HepG2 (cell line): ENCODE results near the gene ZBTB44. TPM values are rescaled to one million over a fixed set of nuclear protein-coding genes. Genes with fewer than 3 reads are reported as not detected.

Experiments used
- ATAC-seq: fragments of 200-7000 bp; cut with Tn5 transposase; 3 replicates; pipeline ENCODE4 v1.9.1; 2020; ENCODE audit warnings: mild to moderate bottlenecking, moderate library complexity
- BruUV-seq: library from RNA; stranded (reverse); fragments of 400-500 nt; replicated peaks from 2 replicates; lab custom pipeline; 2021; lab: Mats Ljungman, UMichigan
- CTCF ChIA-PET: fragments of 300-600 bp; formaldehyde crosslinking; extraction: SDS; loops from one replicate; lab custom pipeline; 2021; ENCODE audit warnings: low total read pairs, inconsistent platforms, low intra/inter-chr PET ratio; lab: Yijun Ruan, JAX
- POLR2A ChIA-PET: fragments of 350-600 bp; sonication (Branson Sonifier 250); formaldehyde crosslinking; loops from one replicate; lab custom pipeline; 2020; ENCODE audit warnings: antibody characterized with exemption, inconsistent platforms; lab: Yijun Ruan, JAX
- DNase-seq: peaks from one replicate; pipeline ENCODE4 v3.0.0-alpha.2; 2015; ENCODE audit warnings: low spot score
- FAIRE-seq: peaks from 3 replicates; lab custom pipeline; 2011; peaks lifted over from hg19 to GRCh38; lab: Jason Lieb, UNC
- H2AFZ ChIP-seq: one replicate; pipeline ENCODE4 v1.6.1; 2011; ENCODE audit warnings: low read length, inconsistent platforms
- H3K27ac ChIP-seq: fragments of 300-600 bp; 3 replicates; pipeline ENCODE4 v1.8.0; 2011; ENCODE audit warnings: mixed run types, mild to moderate bottlenecking, mixed read lengths, low read length, inconsistent platforms; ENCODE audit not compliant: insufficient read depth; ENCODE audit errors: extremely low read length
- H3K27me3 ChIP-seq, 2 experiments: fragments of 200-600 bp in 1 of 2; 2 replicates in 1 of 2; 3 replicates in 1 of 2; pipeline versions ENCODE4 v1.6.0 to v1.8.0; 2011; ENCODE audit warnings: low read length in 2 of 2, mild to moderate bottlenecking in 2 of 2, moderate library complexity in 2 of 2, inconsistent platforms in 1 of 2; ENCODE audit not compliant: insufficient read depth in 2 of 2, control insufficient read depth in 1 of 2
- H3K36me3 ChIP-seq, 2 experiments: fragments of 200-600 bp in 1 of 2; replicated peaks in 1 of 2; 2 replicates in 1 of 2; 3 replicates in 1 of 2; pipeline versions ENCODE4 v1.5.1 to v1.8.0; 2011; ENCODE audit warnings: low read length in 2 of 2, inconsistent platforms in 1 of 2; ENCODE audit not compliant: insufficient read depth in 2 of 2, control insufficient read depth in 1 of 2
- H3K4me1 ChIP-seq: 2 replicates; pipeline ENCODE4 v1.5.1; 2012; ENCODE audit warnings: low read length, inconsistent platforms; ENCODE audit not compliant: insufficient read depth
- H3K4me2 ChIP-seq: 2 replicates; pipeline ENCODE4 v1.6.0; 2011; ENCODE audit warnings: low read depth, low read length, inconsistent platforms
- H3K4me3 ChIP-seq, 3 experiments: fragments of 200-600 bp in 1 of 3; sonication (generic), shearing (Covaris generic) in 1 of 3; replicated peaks in 1 of 3; 2 replicates each; pipeline ENCODE4 v1.5.1; 2011 to 2016; ENCODE audit warnings: low read length in 3 of 3, inconsistent platforms in 2 of 3, low read depth in 2 of 3, mild to moderate bottlenecking in 2 of 3, control low read depth in 1 of 3, mixed read lengths in 1 of 3; ENCODE audit not compliant: insufficient read depth in 1 of 3
- H3K79me2 ChIP-seq: one replicate; pipeline ENCODE4 v1.6.1; 2011; ENCODE audit warnings: low read length, inconsistent platforms; ENCODE audit not compliant: insufficient read depth
- H3K9ac ChIP-seq: 2 replicates; pipeline ENCODE4 v1.6.0; 2011; ENCODE audit warnings: mild to moderate bottlenecking, low read depth, low read length, inconsistent platforms; ENCODE audit not compliant: insufficient read depth
- H3K9me3 ChIP-seq: 2 replicates; pipeline ENCODE4 v1.5.1; 2012; ENCODE audit warnings: mild to moderate bottlenecking, low read length
- H4K20me1 ChIP-seq: 2 replicates; pipeline ENCODE4 v1.6.0; 2011; ENCODE audit warnings: inconsistent platforms, mild to moderate bottlenecking, low read length, moderate library complexity; ENCODE audit not compliant: insufficient read depth
- ETV5 ChIP-seq: IDR thresholded peaks from 2 replicates; pipeline ENCODE4 v1.6.1; 2018; ENCODE audit warnings: missing biosample characterization, missing genetic modification reagents, inconsistent platforms, borderline replicate concordance
- MXI1 ChIP-seq: IDR thresholded peaks from 3 replicates; pipeline ENCODE4 v1.6.1; 2012; ENCODE audit warnings: low read depth, low read length, inconsistent platforms, borderline replicate concordance
- RBAK ChIP-seq: sonication (generic); formaldehyde crosslinking; IDR thresholded peaks from 2 replicates; pipeline ENCODE4 v1.5.1; 2020; ENCODE audit warnings: mild to moderate bottlenecking, missing genetic modification reagents
- ZFX ChIP-seq: sonication (generic); formaldehyde crosslinking; IDR thresholded peaks from 2 replicates; pipeline ENCODE4 v1.4.0; 2020; ENCODE audit warnings: mild to moderate bottlenecking, low read depth, missing genetic modification reagents, moderate library complexity
- ZNF121 ChIP-seq: sonication (generic); formaldehyde crosslinking; IDR thresholded peaks from 2 replicates; pipeline ENCODE4 v1.5.0; 2020; ENCODE audit warnings: mild to moderate bottlenecking, missing genetic modification reagents
- ZNF136 ChIP-seq: sonication (generic); formaldehyde crosslinking; IDR thresholded peaks from 2 replicates; pipeline ENCODE4 v1.8.1; 2022; ENCODE audit warnings: low read depth, mild to moderate bottlenecking, moderate library complexity, missing genetic modification reagents
- ZNF530 ChIP-seq: sonication (generic); formaldehyde crosslinking; IDR thresholded peaks from 2 replicates; pipeline ENCODE4 v1.5.0; 2020; ENCODE audit warnings: low read depth, mild to moderate bottlenecking, missing genetic modification reagents
- ZNF616 ChIP-seq: sonication (generic); formaldehyde crosslinking; IDR thresholded peaks from 2 replicates; pipeline ENCODE4 v1.5.0; 2020; ENCODE audit warnings: low read depth, mild to moderate bottlenecking, missing genetic modification reagents
- WGBS: methylation state at CpG from one replicate; pipeline ENCODE4 v1.1.6; 2017; ENCODE audit warnings: low lambda C conversion rate; 5-methylcytosine and 5-hydroxymethylcytosine counted together
- in situ Hi-C: cut with HindIII; loops from 2 replicates; pipeline ENCODE4 v1.10.0; 2017; ENCODE audit warnings: low pct_unique_long_range_greater_than_20kb; ENCODE audit not compliant: extremely low pct_ligation_motif_present
- intact Hi-C: fragments of 100-400 bp; cut with micrococcal nuclease; formaldehyde crosslinking; loops from one replicate; pipeline ENCODE4 v1.10.0; 2022; ENCODE audit not compliant: unreplicated experiment
- polyA plus RNA-seq, 8 experiments: library from polyadenylated mRNA; depleted of rRNA in 3 of 8; stranded (reverse) in 7 of 8; unstranded in 1 of 8; fragments of >200 nt; fragmentation: Illumina TruSeq in 4 of 8; extraction: Trizol in 4 of 8; gene quantifications; 2 replicates each; pipeline versions ENCODE4 v1.2.1 to v1.2.3, GENCODE V29; 2011 to 2016; ENCODE audit warnings: low read depth in 4 of 8, missing spikeins in 1 of 8, mixed read lengths in 1 of 8; ENCODE audit not compliant: insufficient read depth in 1 of 8
- total RNA-seq, 5 experiments: library from RNA; depleted of rRNA; stranded (reverse); fragments of >200 nt; fragmentation: Illumina TruSeq; extraction: Trizol; gene quantifications; 2 replicates each; pipeline ENCODE4 v1.2.3, GENCODE V29; 2016; ENCODE audit warnings: low read depth in 1 of 5
- TF ChIP-seq, protein P1 (sequence below): sonication (generic); formaldehyde crosslinking; IDR thresholded peaks from 2 replicates; pipeline ENCODE4 v1.4.0; 2020; ENCODE audit warnings: missing genetic modification reagents, borderline replicate concordance
- TF ChIP-seq, protein P2 (sequence below): conservative IDR thresholded peaks from 2 replicates; pipeline ENCODE4 v1.6.1; 2018; ENCODE audit warnings: missing genetic modification reagents
- TF ChIP-seq, protein P3 (sequence below): fragments of 450-650 bp; IDR thresholded peaks from 2 replicates; pipeline ENCODE4 v1.6.1; 2017; ENCODE audit warnings: mild to moderate bottlenecking
- TF ChIP-seq, protein P4 (sequence below): sonication (generic); formaldehyde crosslinking; IDR thresholded peaks from 2 replicates; pipeline ENCODE4 v1.5.0; 2020; ENCODE audit warnings: missing genetic modification reagents
- TF ChIP-seq, protein P5 (sequence below): sonication (generic); formaldehyde crosslinking; IDR thresholded peaks from 2 replicates; pipeline ENCODE4 v1.4.0; 2020; ENCODE audit warnings: mild to moderate bottlenecking, missing genetic modification reagents

Gene ZBTB44
- total and polyA plus RNA-seq, 2 of the 13 experiments (the other 11 are each of a cell fraction or from before 2014, with no cell fraction given): 22.8 to 23.6 TPM

DNA sequence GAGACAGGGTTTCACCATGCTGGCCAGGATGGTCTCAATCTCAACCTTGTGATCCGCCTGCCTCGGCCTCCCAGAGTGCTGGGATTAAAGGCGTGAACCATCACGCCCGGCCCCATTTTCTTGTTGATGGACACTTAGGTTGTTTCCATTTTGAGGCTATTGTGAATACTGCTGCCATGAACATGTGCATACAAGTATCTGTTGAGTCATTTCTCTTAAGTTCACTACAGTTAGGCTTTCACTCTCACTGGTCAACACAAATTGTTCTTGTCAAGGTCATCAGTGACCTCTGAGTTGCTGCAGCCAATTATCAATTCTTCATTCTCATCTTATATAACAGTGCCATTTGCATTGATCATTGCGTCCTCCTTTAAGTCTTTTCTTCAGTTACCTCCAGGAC lies 13.0 kb upstream of the ZBTB44 start (continued):
- no peak for TF ChIP-seq ZNF121

DNA sequence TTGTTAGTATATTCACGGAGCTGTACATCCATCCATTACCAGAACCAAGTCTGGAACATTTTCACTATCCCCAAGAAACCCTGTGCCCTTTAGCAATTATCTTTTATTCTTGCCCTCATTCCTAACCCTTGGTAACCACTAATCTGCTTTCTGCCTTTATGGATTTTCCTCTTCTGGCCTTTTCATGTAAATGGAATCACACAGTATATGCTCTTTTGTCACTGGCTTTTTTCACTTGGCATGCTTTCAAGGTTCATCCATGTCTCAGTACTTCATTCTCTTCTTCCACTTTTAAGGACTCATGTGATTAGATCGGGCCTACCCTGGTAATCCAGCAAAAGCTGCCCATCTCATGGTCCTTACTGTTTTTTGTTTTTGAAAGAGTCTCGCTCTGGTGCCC lies 11.0 kb upstream of the ZBTB44 start:
- H3K4me1 ChIP-seq: peaks cover 15% of the 10 kb centered on the region
- 22% methylated on average over 3 of the region's 3 CpGs for WGBS
- ChIA-PET CTCF (no interaction called here), POLR2A (no interaction called here)
- no peak for DNase-seq
- H4K20me1 ChIP-seq: no peaks in the 10 kb centered on the region
- H3K4me2 ChIP-seq: no peak overlapping the region
- no TSS peak for BruUV-seq
- peaks cover 10% of the 10 kb centered on the region for H3K9me3 ChIP-seq
- H2AFZ ChIP-seq: no peak overlapping the region
- FAIRE-seq: no peak
- no peak for ATAC-seq
- no peaks in the 10 kb centered on the region; a peak in 2 of 5 replicates for H3K27me3 ChIP-seq
- H3K36me3 ChIP-seq: no peaks in the 10 kb centered on the region
- no peak overlapping the region for H3K9ac ChIP-seq
- H3K27ac ChIP-seq: no peak overlapping the region
- H3K4me3 ChIP-seq: no peak overlapping the region
- H3K79me2 ChIP-seq: no peaks in the 10 kb centered on the region
- intact Hi-C loops (no loop called here), in situ Hi-C loops (no loop called here)
- no peak for TF ChIP-seq ZNF136 (CRISPR knock-in tag)
- TF ChIP-seq ETV5 (CRISPR knock-in tag): no peak
- TF ChIP-seq, protein P1, sequence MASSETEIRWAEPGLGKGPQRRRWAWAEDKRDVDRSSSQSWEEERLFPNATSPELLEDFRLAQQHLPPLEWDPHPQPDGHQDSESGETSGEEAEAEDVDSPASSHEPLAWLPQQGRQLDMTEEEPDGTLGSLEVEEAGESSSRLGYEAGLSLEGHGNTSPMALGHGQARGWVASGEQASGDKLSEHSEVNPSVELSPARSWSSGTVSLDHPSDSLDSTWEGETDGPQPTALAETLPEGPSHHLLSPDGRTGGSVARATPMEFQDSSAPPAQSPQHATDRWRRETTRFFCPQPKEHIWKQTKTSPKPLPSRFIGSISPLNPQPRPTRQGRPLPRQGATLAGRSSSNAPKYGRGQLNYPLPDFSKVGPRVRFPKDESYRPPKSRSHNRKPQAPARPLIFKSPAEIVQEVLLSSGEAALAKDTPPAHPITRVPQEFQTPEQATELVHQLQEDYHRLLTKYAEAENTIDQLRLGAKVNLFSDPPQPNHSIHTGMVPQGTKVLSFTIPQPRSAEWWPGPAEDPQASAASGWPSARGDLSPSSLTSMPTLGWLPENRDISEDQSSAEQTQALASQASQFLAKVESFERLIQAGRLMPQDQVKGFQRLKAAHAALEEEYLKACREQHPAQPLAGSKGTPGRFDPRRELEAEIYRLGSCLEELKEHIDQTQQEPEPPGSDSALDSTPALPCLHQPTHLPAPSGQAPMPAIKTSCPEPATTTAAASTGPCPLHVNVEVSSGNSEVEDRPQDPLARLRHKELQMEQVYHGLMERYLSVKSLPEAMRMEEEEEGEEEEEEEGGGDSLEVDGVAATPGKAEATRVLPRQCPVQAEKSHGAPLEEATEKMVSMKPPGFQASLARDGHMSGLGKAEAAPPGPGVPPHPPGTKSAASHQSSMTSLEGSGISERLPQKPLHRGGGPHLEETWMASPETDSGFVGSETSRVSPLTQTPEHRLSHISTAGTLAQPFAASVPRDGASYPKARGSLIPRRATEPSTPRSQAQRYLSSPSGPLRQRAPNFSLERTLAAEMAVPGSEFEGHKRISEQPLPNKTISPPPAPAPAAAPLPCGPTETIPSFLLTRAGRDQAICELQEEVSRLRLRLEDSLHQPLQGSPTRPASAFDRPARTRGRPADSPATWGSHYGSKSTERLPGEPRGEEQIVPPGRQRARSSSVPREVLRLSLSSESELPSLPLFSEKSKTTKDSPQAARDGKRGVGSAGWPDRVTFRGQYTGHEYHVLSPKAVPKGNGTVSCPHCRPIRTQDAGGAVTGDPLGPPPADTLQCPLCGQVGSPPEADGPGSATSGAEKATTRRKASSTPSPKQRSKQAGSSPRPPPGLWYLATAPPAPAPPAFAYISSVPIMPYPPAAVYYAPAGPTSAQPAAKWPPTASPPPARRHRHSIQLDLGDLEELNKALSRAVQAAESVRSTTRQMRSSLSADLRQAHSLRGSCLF (CRISPR knock-in tag): no peak
- no peak for TF ChIP-seq RBAK (CRISPR knock-in tag)
- no peak for TF ChIP-seq MXI1
- TF ChIP-seq, protein P2, sequence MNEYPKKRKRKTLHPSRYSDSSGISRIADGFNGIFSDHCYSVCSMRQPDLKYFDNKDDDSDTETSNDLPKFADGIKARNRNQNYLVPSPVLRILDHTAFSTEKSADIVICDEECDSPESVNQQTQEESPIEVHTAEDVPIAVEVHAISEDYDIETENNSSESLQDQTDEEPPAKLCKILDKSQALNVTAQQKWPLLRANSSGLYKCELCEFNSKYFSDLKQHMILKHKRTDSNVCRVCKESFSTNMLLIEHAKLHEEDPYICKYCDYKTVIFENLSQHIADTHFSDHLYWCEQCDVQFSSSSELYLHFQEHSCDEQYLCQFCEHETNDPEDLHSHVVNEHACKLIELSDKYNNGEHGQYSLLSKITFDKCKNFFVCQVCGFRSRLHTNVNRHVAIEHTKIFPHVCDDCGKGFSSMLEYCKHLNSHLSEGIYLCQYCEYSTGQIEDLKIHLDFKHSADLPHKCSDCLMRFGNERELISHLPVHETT (CRISPR knock-in tag): no peak
- TF ChIP-seq ZFX (CRISPR knock-in tag): no peak
- no peak for TF ChIP-seq ZNF530
- TF ChIP-seq ZNF616 (CRISPR knock-in tag): no peak
- TF ChIP-seq, protein P3, sequence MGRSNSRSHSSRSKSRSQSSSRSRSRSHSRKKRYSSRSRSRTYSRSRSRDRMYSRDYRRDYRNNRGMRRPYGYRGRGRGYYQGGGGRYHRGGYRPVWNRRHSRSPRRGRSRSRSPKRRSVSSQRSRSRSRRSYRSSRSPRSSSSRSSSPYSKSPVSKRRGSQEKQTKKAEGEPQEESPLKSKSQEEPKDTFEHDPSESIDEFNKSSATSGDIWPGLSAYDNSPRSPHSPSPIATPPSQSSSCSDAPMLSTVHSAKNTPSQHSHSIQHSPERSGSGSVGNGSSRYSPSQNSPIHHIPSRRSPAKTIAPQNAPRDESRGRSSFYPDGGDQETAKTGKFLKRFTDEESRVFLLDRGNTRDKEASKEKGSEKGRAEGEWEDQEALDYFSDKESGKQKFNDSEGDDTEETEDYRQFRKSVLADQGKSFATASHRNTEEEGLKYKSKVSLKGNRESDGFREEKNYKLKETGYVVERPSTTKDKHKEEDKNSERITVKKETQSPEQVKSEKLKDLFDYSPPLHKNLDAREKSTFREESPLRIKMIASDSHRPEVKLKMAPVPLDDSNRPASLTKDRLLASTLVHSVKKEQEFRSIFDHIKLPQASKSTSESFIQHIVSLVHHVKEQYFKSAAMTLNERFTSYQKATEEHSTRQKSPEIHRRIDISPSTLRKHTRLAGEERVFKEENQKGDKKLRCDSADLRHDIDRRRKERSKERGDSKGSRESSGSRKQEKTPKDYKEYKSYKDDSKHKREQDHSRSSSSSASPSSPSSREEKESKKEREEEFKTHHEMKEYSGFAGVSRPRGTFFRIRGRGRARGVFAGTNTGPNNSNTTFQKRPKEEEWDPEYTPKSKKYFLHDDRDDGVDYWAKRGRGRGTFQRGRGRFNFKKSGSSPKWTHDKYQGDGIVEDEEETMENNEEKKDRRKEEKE: no peak
- TF ChIP-seq, protein P4, sequence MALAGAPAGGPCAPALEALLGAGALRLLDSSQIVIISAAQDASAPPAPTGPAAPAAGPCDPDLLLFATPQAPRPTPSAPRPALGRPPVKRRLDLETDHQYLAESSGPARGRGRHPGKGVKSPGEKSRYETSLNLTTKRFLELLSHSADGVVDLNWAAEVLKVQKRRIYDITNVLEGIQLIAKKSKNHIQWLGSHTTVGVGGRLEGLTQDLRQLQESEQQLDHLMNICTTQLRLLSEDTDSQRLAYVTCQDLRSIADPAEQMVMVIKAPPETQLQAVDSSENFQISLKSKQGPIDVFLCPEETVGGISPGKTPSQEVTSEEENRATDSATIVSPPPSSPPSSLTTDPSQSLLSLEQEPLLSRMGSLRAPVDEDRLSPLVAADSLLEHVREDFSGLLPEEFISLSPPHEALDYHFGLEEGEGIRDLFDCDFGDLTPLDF (CRISPR knock-in tag): no peak
- TF ChIP-seq, protein P5, sequence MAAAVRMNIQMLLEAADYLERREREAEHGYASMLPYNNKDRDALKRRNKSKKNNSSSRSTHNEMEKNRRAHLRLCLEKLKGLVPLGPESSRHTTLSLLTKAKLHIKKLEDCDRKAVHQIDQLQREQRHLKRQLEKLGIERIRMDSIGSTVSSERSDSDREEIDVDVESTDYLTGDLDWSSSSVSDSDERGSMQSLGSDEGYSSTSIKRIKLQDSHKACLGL (CRISPR knock-in tag): no peak
